A549 (cell line): ENCODE data around the gene FATE1. TPM values are rescaled to one million over a fixed set of nuclear protein-coding genes. Genes with fewer than 3 reads are reported as not detected.

ENCODE experiments used
- ATAC-seq, 2 experiments: fragments of 200-7000 bp in 1 of 2; fragments of >200 bp in 1 of 2; cut with Nextera tagmentation in 1 of 2; cut with Tn5 transposase in 1 of 2; 3 replicates each; pipeline versions ENCODE4 v1.8.0 to v1.9.1; 2018 to 2020; ENCODE audit warnings: mild to moderate bottlenecking in 1 of 2, moderate library complexity in 1 of 2
- CTCF ChIA-PET: fragments of 300-600 bp; sonication (Branson Sonifier 250); formaldehyde crosslinking; extraction: SDS; loops from one replicate; lab custom pipeline; 2021; ENCODE audit warnings: antibody characterized with exemption, inconsistent platforms; lab: Yijun Ruan, JAX
- POLR2A ChIA-PET: fragments of 350-600 bp; formaldehyde crosslinking; extraction: SDS; loops from one replicate; lab custom pipeline; 2021; ENCODE audit warnings: antibody characterized with exemption, inconsistent platforms; lab: Yijun Ruan, JAX
- DNase-seq, 2 experiments: peaks; one replicate each; pipeline versions ENCODE4 v3.0.0 to v3.0.0-alpha.2; 2011 to 2016; ENCODE audit warnings: low read depth in 1 of 2, low spot score in 1 of 2
- FAIRE-seq: peaks from 2 replicates; lab custom pipeline; 2011; peaks lifted over from hg19 to GRCh38; lab: Jason Lieb, UNC
- H3K27ac ChIP-seq, 2 experiments: fragments of >200 bp; sonication (Bioruptor Twin); formaldehyde crosslinking; 3 replicates each; pipeline ENCODE4 v1.5.1; 2016 to 2017
- H3K4me1 ChIP-seq: fragments of >200 bp; sonication (Bioruptor Twin); formaldehyde crosslinking; 3 replicates; pipeline ENCODE4 v1.6.1; 2016
- H3K4me2 ChIP-seq: fragments of >200 bp; sonication (Bioruptor Twin); formaldehyde crosslinking; 3 replicates; pipeline ENCODE4 v1.6.1; 2016
- H3K4me3 ChIP-seq: fragments of >200 bp; sonication (Bioruptor Twin); formaldehyde crosslinking; 3 replicates; pipeline ENCODE4 v1.5.1; 2016
- H3K9me3 ChIP-seq: fragments of >200 bp; sonication (Bioruptor Twin); formaldehyde crosslinking; 3 replicates; pipeline ENCODE4 v1.6.1; 2016
- CEBPB ChIP-seq, 2 experiments: fragments of >200 bp in 1 of 2; sonication (Bioruptor Twin) in 1 of 2; formaldehyde crosslinking in 1 of 2; IDR thresholded peaks; 2 replicates each; pipeline ENCODE4 v1.6.1; 2012 to 2016
- CHD2 ChIP-seq: fragments of 150-350 bp; IDR thresholded peaks from 2 replicates; pipeline ENCODE4 v1.6.1; 2014; ENCODE audit warnings: low read length; ENCODE audit not compliant: partially characterized antibody
- EHF ChIP-seq: fragments of 250-450 bp; sonication (Bioruptor Pico); IDR thresholded peaks from 2 replicates; pipeline ENCODE4 v1.5.0; 2020; ENCODE audit warnings: mild to moderate bottlenecking
- FOSL2 ChIP-seq, 2 experiments: fragments of 450-650 bp in 1 of 2; fragments of >200 bp in 1 of 2; sonication (Bioruptor Twin) in 1 of 2; formaldehyde crosslinking; IDR thresholded peaks; 2 replicates each; pipeline versions ENCODE4 v1.5.0 to v1.6.1; 2016 to 2020; ENCODE audit warnings: mild to moderate bottlenecking in 1 of 2, moderate library complexity in 1 of 2
- GATA3 ChIP-seq: IDR thresholded peaks from 2 replicates; pipeline ENCODE4 v1.6.1; 2012; ENCODE audit warnings: borderline replicate concordance
- HDAC2 ChIP-seq: fragments of 200-600 bp; sonication (generic); IDR thresholded peaks from 2 replicates; pipeline ENCODE4 v1.6.1; 2016
- PBX3 ChIP-seq: IDR thresholded peaks from 2 replicates; pipeline ENCODE4 v1.6.1; 2012
- RAD21 ChIP-seq, 2 experiments: fragments of >200 bp in 1 of 2; sonication (Bioruptor Twin) in 1 of 2; formaldehyde crosslinking in 1 of 2; IDR thresholded peaks in 1 of 2; conservative IDR thresholded peaks in 1 of 2; 2 replicates in 1 of 2; 3 replicates in 1 of 2; pipeline ENCODE4 v1.6.1; 2012 to 2018; ENCODE audit warnings: inconsistent platforms in 1 of 2
- RARB ChIP-seq: fragments of 250-450 bp; sonication (Bioruptor Pico); IDR thresholded peaks from 2 replicates; pipeline ENCODE4 v1.8.0; 2021; ENCODE audit warnings: mild to moderate bottlenecking, moderate library complexity
- REST ChIP-seq: fragments of 200-600 bp; sonication (generic); IDR thresholded peaks from 2 replicates; pipeline ENCODE4 v1.6.1; 2016; ENCODE audit warnings: antibody characterized with exemption, mild to moderate bottlenecking, moderate library complexity
- SMC3 ChIP-seq: fragments of >200 bp; sonication (Bioruptor Twin); formaldehyde crosslinking; IDR thresholded peaks from 3 replicates; pipeline ENCODE4 v1.6.1; 2018; ENCODE audit warnings: inconsistent platforms
- TP53 ChIP-seq: fragments of 250-450 bp; sonication (Bioruptor Pico); IDR thresholded peaks from 2 replicates; pipeline ENCODE4 v1.5.0; 2021; ENCODE audit warnings: mild to moderate bottlenecking, moderate library complexity
- ZC3H11A ChIP-seq: fragments of 450-650 bp; IDR thresholded peaks from 2 replicates; pipeline ENCODE4 v1.6.1; 2014; ENCODE audit warnings: antibody characterized with exemption, mild to moderate bottlenecking
- ZNF302 ChIP-seq: fragments of 250-450 bp; sonication (Bioruptor Pico); IDR thresholded peaks from 2 replicates; pipeline ENCODE4 v1.9.0; 2021; ENCODE audit warnings: inconsistent platforms, mild to moderate bottlenecking, moderate library complexity
- ZSCAN20 ChIP-seq: fragments of 250-450 bp; sonication (Bioruptor Pico); IDR thresholded peaks from 2 replicates; pipeline ENCODE4 v1.8.0; 2022; ENCODE audit warnings: mild to moderate bottlenecking, moderate library complexity
- WGBS: methylation state at CpG from one replicate; pipeline ENCODE4 v1.1.6; 2017; ENCODE audit errors: missing lambda C conversion rate; 5-methylcytosine and 5-hydroxymethylcytosine counted together
- polyA plus RNA-seq, 4 experiments: library from polyadenylated mRNA; depleted of rRNA in 3 of 4; stranded (reverse); fragments of >200 nt; fragmentation: RNase III in 1 of 4; extraction: RNeasy Plus Mini Kit Qiagen cat#74134 plus additional on column Dnase treatment in 1 of 4; gene quantifications; 2 replicates in 3 of 4; 3 replicates in 1 of 4; pipeline ENCODE4 v1.2.3, GENCODE V29; 2011 to 2017
- TF ChIP-seq, protein P1 (sequence below): fragments of >200 bp; sonication (Bioruptor Twin); formaldehyde crosslinking; IDR thresholded peaks from 3 replicates; pipeline ENCODE4 v1.5.1; 2016
- TF ChIP-seq, protein P2 (sequence below): IDR thresholded peaks from 2 replicates; pipeline ENCODE4 v1.6.1; 2012

Gene FATE1
- polyA plus RNA-seq, 2 of the 4 experiments (the other 2 are of a cell fraction) = not detected

DNA sequence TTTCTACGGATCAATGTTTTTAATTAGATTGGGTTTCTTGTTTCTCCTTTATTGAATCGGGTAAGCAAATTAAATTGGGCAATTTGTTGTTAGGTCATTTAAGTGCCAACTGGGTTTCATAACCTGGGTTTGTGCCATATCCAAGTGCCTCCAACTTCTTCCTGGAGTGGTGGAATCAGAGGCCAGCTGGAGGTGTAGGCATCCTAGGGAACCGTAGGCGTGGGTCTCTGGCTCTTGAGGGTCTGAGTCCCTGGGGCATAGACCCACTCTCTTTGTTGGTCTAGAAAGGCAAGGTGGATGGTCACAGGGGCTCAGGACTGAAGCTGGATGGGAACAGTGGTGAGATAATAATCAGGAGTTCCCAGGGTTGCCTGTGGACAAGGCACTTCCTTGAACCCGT is 37.0 kb downstream of the FATE1 start:
- 20% methylated on average over 5 of the region's 5 CpGs for WGBS
- Histone ChIP-seq H3K9me3 (no peaks in the 10 kb centered on the region), H3K27ac (peak overlapping the region in 1 of 2 experiments; percentile 53; a peak in 1 of 6 replicates), H3K4me2 (no peak overlapping the region), H3K4me3 (no peak overlapping the region), H3K4me1 (peaks cover 14% of the 10 kb centered on the region)
- ChIA-PET POLR2A (interaction anchor here (0.9 to 1.1 kb wide), 4 partner anchors 73 to 880 kb away, joined by 3 to 7 read pairs (median 3); partner anchors contain the start of gene GABRE), CTCF (interaction anchor here (0.8 to 9.6 kb wide), 43 partner anchors 9 to 1180 kb away, joined by 3 to 119 read pairs (median 4); partner anchors contain the start of genes CETN2, GABRE and NSDHL)
- FAIRE-seq (no peak), DNase-seq (no peak), ATAC-seq (no peak)
- TF ChIP-seq TP53 (CRISPR knock-in tag) (no peak), GATA3 (no peak), ZSCAN20 (CRISPR knock-in tag) (no peak), EHF (CRISPR knock-in tag) (no peak), RARB (no peak), FOSL2 (IDR thresholded peaks at IDR 0.05) (no peak), FOSL2 (CRISPR knock-in tag; IDR thresholded peaks at IDR 0.05) (no peak)

DNA sequence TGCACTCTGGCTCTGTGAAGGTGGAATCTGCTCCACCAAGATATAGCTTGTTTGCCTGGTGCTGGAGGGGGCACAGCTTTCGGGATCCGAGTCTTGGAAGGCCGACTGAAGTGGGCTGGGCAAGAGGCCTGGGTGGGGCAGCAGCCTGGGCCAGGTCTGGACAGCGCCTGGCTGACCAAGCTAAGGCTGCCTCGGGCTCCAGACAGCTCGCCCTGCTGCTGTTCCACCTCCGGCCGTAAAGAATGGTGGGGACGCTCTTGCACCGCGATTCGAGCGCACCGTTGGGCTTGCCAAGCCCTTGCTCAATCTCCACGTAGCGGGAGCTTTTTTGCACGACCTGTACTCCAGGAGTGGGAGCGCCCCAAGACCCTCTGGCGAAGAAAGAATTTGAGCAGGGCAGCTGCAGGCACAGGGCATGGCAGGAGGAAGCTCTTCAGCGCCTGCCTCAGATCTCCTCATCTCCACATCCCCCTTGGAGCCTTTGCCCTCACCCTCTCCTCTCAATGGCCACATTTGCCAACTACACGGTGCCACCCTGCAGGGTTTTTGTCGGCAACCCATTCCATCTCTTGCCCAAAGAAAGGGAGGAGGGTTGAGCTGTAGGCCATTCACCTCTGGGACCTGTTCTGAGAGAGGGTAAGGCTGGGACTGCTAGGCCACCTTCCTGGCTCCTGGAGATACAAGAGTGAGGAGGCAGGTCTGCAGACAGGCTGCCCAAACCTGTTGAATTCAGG is 37.6 kb downstream of the FATE1 start:
- Histone ChIP-seq H3K9me3 (no peaks in the 10 kb centered on the region), H3K4me1 (peaks cover 14% of the 10 kb centered on the region), H3K4me2 (peak overlapping the region; percentile 78)
- ATAC-seq (peak; percentile 86 to 94), FAIRE-seq (no peak)
- whole genome bisulfite sequencing = 5% methylated on average over 18 of the region's 22 CpGs
- TF ChIP-seq ZNF302 (CRISPR knock-in tag) = no peak
- no peak for TF ChIP-seq PBX3
- peak; percentile 94 for TF ChIP-seq SMC3
- TF ChIP-seq CHD2 = no peak
- TF ChIP-seq, protein P1, sequence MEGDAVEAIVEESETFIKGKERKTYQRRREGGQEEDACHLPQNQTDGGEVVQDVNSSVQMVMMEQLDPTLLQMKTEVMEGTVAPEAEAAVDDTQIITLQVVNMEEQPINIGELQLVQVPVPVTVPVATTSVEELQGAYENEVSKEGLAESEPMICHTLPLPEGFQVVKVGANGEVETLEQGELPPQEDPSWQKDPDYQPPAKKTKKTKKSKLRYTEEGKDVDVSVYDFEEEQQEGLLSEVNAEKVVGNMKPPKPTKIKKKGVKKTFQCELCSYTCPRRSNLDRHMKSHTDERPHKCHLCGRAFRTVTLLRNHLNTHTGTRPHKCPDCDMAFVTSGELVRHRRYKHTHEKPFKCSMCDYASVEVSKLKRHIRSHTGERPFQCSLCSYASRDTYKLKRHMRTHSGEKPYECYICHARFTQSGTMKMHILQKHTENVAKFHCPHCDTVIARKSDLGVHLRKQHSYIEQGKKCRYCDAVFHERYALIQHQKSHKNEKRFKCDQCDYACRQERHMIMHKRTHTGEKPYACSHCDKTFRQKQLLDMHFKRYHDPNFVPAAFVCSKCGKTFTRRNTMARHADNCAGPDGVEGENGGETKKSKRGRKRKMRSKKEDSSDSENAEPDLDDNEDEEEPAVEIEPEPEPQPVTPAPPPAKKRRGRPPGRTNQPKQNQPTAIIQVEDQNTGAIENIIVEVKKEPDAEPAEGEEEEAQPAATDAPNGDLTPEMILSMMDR = peak; percentile 72
- TF ChIP-seq, protein P2, sequence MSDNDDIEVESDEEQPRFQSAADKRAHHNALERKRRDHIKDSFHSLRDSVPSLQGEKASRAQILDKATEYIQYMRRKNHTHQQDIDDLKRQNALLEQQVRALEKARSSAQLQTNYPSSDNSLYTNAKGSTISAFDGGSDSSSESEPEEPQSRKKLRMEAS = peak; percentile 10; the same call in 1 of the 2 replicates
- peak; percentile 65 to 91; a peak in 3 of 4 replicates for TF ChIP-seq CEBPB (IDR thresholded peaks at IDR 0.05)
- TF ChIP-seq RAD21 (conservative IDR thresholded peaks at IDR 0.05 in 1 of 2, IDR thresholded peaks at IDR 0.05 in 1 of 2) = peak; percentile 91 to 95
- no peak for TF ChIP-seq HDAC2
- TF ChIP-seq ZC3H11A = no peak
- TF ChIP-seq REST = 0 out of 2 replicates have a peak, but pooled peaks have one; percentile 52
- TF ChIP-seq, all 56 proteins: peak for 6
- H3K27ac ChIP-seq = peak overlapping the region; percentile 68 to 79
- no peak overlapping the region for H3K4me3 ChIP-seq
- POLR2A ChIA-PET = interaction anchor here (0.9 to 1.1 kb wide), 4 partner anchors 72 to 879 kb away, joined by 3 to 7 read pairs (median 3); partner anchors contain the start of gene GABRE
- DNase-seq = peak; percentile 50 to 63
- CTCF ChIA-PET = interaction anchor here (0.7 to 9.6 kb wide), 46 partner anchors 9 to 1180 kb away, joined by 3 to 119 read pairs (median 4); partner anchors contain the start of genes CETN2, GABRE and NSDHL
